NCI-H146 (cell line): Measurements from ENCODE around the gene SS18L1.
A peak's percentile ranks its signal among the peaks of the same experiment; 100 is the strongest.

Experiments
- DNase-seq: peaks from one replicate; lab custom pipeline; 2025; lab: John Stamatoyannopoulos, UW

SS18L1 gene

GRCh38 chr20:62226707-62227590 lies 83.4 kb downstream of the SS18L1 start:
- DNase-seq = no peak

DNA sequence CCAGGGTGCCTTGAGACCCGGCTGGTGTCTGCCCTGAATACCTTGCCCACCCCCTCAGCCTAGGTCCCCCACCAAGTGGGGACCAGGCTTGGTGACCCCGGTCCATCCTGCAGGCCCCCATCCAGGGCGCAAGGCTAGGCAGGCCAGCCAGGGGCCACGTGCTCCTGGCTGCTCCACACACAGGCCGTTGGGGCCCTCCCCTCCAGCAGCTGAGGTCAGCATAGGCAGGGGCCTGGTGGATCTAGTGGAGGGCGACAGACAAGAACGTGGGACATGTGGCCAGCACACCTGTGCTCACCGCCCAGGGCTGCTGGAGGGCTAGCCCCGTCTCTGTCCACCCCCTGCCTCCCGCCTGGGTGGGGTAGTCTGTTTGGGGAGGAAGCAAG lies 84.0 kb downstream of the SS18L1 start:
- DNase-seq = no peak

- DNase-seq = peak; percentile 57
Observed at GRCh38 chr20:62227977-62228958, 84.7 kb downstream of the SS18L1 start.

DNA sequence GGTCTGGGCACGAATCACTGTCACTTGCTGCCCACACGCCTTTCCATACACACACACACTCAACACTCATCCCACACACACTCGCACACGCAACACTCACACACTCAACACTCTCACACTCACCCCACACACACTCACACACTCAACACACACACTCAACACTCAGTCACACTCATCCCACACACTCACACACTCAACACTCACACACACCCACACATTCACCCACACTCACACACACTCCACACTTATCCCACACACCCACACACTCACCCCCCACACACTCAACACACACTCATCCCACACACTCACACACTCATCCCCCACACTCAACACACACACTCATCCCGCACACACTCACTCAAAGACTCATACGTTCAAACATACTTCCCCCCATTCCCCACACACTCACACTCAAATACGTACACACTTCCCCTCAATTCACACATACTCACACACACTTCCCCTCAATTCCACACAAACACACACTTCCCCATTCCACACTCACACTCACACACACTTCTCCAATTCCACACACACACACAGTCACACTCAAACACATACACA lies 85.5 kb downstream of the SS18L1 start:
- no peak for DNase-seq

GRCh38 chr20:62229667-62230066 lies 86.1 kb downstream of the SS18L1 start:
- no peak for DNase-seq

GRCh38 chr20:62230276-62230675 lies 86.7 kb downstream of the SS18L1 start:
- DNase-seq = no peak

GRCh38 chr20:62230696-62231095 lies 87.1 kb downstream of the SS18L1 start:
- DNase-seq = no peak

- no peak for DNase-seq
Observed at GRCh38 chr20:62231292-62231691, 87.7 kb downstream of the SS18L1 start.
